Right renal cortex interstitium (tissue), 3 donors: ENCODE results near the gene TRMT112. TPM values are rescaled to one million over a fixed set of nuclear protein-coding genes. Genes with fewer than 3 reads are reported as not detected.
"Not testable (repeated sequence)": the region's sequence is repeated elsewhere in the genome, so short reads cannot be mapped to it uniquely, and the experiment has no call there.

Experiments
- DNase-seq, 3 donors: peaks; one replicate each; pipeline ENCODE4 v3.0.0-alpha.2; 2013; ENCODE audit warnings: low read depth in 3 of 3, low spot score in 2 of 3
- polyA plus RNA-seq, 3 donors: library from polyadenylated mRNA; unstranded; fragments of 120-200 nt; gene quantifications; one replicate each; pipeline ENCODE4 v1.2.1, GENCODE V29; 2013; ENCODE audit not compliant: insufficient read length in 3 of 3

The TRMT112 gene
- polyA plus RNA-seq, 3 donors, result 191 to 224 (median 220) TPM

DNA sequence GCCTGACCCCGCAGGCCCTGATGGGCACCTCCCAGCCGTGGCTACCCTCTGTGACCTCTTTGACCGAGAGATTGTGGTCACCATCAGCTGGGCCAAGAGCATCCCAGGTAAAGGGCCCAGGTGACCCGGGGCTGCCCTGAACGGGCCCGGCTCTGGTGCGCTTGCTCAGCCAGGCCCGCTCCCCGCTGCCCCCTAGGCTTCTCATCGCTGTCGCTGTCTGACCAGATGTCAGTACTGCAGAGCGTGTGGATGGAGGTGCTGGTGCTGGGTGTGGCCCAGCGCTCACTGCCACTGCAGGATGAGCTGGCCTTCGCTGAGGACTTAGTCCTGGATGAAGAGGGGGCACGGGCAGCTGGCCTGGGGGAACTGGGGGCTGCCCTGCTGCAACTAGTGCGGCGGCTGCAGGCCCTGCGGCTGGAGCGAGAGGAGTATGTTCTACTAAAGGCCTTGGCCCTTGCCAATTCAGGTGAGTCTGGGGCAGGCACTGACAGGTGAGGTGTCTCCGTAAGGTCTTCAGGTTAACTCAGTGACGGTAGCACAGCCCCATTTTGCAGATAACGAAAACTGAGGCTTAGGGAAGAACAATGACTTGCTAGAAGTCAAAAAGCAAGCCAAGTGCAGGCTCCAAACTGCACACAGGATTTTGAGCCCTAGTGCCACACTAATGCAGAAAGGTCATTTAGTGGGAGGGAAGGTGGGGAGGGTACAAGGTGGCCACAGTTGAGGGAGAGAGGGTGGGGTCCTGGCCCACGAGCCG, 2.4 kb downstream of the TRMT112 start:
- no peak for DNase-seq

DNA sequence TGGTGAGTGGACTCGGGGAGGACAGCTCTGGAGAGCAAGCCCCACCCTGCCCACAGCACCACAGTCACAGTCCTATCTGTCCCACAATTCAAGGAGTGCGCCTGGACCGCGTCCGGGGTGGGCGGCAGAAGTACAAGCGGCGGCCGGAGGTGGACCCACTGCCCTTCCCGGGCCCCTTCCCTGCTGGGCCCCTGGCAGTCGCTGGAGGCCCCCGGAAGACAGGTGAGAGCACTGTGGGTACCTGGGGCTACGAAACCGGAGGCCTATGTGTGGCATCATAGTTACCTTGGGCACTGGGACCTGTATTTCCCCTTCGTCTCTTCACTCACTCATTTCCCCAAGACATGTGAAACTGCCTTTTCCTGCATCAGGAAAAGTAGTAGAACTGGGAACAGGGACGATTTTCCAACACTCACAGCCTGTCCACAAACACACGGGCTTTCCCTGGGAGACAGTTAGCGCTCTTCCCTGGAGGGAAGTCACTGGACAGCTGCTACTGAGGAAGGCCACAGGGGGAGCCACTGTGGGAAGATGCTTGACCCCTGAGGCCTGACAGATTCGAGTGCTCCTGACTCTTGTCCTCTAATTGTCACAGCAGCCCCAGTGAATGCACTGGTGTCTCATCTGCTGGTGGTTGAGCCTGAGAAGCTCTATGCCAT, 3.1 kb downstream of the TRMT112 start:
- no peak for DNase-seq

DNA sequence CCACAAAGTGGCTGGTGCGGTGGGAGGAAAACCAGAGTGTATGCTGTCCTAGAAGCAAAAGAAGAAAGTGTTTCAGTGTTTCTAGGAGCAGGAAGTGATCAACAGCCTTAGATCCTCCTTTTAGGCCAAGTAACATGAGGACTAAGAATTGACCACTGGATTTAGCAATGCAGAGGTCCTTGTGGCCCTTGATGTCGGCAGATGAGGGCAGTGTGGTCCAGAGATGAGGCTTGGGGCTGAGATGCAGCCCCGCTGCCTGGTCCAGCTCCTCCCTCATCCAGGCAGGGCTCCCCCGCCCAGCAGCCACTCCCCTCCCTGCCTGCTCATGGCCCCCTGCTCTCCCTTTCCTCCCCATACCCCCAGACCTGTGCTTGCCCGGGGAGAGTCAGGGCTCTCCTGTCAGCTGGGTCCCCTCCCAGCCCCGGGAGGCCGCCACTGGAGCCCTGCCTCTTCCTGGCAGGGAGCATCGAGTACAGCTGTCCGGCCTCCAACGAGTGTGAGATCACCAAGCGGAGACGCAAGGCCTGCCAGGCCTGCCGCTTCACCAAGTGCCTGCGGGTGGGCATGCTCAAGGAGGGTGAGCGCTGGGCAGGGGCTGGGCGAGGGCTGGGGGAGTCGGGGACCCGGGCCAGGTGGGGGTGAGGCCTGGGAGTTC, 3.7 kb downstream of the TRMT112 start:
- DNase-seq, result no peak

DNA sequence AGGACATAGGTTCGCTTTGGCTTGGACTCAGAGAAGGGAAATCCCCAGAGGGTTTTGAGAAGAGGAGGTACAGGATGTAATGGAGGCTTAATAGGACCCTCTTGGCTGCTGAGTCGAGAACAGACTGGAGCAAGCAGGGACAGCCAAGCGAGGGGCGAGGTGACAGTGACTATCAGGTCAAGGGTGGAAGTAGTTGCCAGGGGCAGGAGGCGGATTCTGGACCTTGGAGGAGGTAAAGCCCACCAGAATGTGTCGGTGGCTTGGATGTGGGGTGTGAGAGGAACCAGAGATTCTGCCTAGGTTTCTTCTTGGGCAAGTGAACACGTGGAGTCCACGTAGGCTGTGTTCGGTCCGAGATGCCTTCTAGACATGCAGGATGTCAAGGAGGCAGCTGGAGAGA, 4.4 kb downstream of the TRMT112 start:
- no peak for DNase-seq

DNA sequence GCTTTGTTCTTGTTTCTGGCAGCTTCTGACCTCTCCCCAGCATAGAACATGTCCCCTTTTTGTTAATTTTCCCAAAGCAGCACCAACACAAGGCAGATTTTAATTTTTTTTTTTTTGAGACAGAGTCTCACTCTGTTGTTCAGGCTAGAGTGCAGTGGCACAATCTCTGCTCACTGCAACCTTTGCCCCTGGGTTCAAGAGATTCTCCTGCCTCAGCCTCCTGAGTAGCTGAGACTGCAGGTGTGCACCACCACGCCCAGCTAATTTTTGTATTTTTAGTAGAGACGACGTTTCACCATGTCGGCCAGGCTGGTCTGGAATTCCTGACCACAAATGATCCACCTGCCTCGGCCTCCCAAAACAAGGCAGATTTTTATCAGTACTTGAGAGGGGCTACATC, 9.6 kb downstream of the TRMT112 start:
- not testable (repeated sequence) for DNase-seq

DNA sequence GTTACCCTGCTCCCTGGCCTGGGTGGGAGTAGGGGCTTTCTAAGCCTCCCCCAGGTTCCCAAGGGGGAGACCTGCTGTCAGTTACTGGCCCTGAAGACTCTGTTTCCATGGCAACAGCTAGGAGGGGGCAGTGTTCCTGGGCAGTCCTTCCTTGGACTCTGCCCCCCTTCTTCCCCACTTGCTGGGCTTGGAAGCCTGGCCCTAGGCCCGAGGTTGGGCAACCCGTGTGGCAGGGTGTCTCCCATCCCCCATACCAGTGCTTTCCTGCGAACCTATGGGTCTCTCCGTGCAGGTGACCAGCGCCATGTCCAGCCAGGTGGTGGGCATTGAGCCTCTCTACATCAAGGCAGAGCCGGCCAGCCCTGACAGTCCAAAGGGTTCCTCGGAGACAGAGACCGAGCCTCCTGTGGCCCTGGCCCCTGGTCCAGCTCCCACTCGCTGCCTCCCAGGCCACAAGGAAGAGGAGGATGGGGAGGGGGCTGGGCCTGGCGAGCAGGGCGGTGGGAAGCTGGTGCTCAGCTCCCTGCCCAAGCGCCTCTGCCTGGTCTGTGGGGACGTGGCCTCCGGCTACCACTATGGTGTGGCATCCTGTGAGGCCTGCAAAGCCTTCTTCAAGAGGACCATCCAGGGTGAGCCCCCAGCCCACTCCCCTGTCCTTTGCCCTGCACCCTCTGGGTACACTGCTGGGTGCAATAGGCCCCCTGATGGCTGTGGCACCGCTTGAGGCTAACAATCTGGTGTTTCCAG, 10.3 kb downstream of the TRMT112 start:
- no peak for DNase-seq

DNA sequence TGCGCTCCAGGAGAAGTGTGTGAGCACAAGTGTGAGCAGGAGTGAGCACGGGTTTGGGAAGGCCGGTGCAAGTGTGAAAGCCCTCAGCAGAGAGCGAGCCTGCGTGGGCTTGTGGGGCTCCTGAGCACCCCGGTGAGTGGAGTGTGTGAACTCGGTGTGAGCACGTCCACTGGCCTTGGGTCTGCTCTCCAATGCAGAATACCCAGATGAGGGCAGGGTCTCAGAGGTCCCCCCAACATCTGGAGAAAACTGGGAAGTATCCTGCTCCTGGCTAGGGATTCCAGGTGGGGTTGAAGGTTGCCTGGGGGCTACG, 10.8 kb downstream of the TRMT112 start:
- no peak for DNase-seq

DNA sequence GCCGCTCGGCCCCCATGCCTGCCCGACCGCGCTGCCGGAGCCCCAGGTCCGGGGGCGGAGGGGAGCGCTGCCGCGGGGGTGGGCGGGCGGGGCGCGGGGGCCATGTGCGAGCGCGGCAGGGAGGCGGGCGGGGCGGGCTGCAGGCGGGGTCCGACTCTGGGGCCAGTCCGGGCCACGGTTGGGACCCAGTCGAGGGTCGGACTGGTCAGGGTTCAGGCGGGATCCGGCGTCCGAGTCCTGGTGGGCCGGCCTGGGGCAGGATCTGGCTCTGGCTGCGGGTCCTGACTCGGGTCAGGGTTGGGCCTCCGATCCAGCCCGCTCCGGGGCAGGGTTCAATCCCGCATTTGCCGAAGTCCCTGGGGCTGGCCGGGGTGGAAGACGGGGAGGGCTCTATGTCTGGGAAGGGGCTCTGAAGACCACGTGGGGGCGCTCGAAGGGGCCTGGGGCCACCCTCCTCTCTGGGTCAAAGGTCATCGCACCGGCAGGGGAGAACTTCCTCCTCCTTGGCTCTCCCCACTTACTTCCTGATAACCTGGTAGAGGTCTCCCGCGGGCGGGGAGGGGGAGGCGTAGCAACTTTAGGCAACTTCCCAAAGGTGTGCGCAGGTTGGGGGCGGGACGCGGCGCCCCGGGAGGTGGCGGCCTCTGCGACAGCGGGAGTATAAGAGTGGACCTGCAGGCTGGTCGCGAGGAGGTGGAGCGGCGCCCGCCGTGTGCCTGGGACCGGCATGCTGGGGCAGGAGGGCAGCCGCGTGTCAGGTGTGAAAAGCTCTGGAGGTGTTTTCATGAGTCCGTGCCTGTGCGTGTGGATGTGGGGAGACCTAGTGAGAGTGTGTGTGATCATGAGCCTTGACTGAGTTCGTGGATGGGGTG, 11.4 kb downstream of the TRMT112 start:
- DNase-seq, result no peak

DNA sequence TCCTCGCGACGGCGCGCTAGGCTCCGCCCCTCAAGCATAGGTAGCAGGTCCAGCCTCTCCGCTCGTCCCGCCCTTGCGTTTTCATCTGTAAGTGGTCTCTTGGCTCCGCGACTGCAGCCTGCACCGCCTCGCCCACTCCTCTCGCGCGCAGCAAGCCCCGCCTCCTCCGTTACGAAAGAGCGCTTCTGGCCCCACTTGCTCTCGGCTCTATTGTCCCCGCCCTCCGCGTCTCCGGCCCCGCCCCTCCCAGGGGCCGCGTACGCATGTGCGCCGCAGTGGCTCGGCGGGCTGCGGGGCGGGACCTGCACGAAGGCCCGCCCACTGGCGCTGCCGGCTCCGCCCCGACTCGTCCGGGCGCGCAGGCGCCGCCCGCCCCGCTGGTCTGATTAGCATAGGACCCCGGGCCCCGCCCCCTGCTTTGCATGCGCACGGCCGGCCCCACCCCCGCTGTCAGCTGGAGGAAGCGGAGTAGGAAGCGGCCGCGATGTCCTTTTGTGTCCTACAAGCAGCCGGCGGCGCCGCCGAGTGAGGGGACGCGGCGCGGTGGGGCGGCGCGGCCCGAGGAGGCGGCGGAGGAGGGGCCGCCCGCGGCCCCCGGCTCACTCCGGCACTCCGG, 12.2 kb downstream of the TRMT112 start, which contains the start of gene ESRRA:
ESRRA (plus strand) TSS at position 450 of the 616 bp plus-strand sequence. CDS start 1,656 bp downstream, outside the sequence.
- DNase-seq, result peak; percentile 90 to 95 (median 94)

DNA sequence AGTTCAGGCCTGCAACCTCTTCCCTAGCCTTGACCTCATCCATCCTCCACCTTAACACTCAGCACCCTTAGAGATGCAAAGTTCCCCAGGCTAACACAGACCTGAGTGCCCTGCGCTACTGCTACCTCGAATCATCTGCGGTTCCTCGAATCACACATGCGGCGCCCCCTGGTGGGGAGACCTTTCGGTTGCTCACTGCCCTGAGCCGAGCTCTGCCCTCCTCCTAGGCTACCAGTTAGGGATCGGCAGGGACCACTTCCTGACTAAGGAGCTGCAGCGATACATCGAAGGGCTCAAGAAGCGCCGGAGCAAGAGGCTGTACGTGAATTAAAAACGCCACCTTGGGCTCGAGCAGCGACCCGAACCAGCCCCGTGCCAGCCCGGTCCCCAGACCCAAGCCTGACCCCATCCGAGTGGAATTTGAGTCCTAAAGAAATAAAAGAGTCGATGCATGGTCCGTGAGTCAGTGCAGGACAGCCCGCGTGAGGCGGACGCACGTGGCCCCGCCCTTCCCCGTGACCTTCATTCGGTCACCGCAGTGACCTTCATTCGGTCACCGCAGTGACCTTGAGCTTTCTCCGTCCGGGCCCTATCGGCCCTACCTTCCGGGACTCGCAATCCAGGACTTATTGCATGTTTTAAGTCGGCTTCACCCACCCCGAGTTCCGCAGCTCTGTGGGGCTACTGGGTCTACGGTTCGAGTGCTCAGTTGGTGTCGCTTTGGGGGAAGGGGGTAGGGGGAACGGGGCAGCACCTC, 12.9 kb downstream of the TRMT112 start:
- DNase-seq, result peak in 2 of 3 donors; percentile 67 to 77

DNA sequence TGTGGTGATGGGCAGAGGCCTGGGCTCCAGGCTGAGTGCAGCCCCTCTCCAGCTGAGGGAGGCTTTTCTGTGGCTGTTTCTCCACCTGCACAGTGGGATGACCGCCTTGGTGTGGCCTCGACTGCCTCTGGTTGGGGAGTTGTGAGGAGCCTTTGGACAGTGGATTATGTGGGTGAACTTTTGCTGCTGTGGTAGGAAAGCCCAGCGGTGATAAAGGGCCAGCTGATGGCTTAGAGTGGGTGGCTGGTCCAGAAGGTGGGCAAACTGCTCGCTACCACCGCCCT, 13.4 kb downstream of the TRMT112 start:
- no peak for DNase-seq

DNA sequence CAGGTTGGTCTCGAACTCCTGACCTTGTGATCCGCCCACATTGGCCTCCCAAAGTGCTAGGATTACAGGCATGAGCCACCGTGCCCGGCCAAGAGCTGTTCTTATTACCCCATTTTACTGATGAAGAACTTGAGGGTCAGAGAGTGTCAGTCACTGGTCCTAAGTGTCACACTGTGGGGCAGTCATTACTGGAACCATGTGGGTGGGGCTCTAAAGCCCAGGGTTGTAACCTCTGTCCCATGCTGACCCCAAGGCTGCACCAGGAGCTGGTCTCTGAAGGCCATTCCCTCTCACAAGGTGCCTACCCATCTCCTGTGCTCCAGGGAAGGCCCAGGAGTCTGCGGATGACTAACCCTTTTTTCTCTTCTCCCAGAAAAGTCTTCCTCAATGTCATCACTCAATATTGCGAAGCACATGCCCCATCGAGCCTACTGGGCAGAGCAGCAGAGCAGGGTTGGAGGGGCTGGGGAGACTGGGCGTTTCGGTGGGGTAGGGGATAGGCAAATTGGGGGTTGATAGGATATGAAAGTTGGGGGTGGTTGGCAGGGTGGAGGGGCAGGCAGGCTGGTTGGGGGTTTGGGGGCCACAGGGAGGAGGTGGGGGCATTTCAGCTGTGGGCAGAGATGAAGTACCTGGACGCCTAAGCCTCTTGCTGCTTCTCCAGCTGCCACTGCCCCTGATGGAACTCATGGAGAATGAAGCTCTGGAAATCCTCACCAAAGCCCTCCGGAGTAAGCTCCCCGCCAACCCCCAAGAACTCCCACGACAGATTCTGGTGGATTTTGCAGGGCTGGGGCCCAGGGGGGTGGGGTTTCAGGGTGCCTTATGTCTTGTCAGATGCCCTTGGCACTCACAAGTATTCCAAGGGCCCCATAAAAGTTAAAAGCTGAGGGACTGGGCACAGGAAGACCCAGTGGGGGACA, 14.0 kb downstream of the TRMT112 start:
- DNase-seq, result no peak

DNA sequence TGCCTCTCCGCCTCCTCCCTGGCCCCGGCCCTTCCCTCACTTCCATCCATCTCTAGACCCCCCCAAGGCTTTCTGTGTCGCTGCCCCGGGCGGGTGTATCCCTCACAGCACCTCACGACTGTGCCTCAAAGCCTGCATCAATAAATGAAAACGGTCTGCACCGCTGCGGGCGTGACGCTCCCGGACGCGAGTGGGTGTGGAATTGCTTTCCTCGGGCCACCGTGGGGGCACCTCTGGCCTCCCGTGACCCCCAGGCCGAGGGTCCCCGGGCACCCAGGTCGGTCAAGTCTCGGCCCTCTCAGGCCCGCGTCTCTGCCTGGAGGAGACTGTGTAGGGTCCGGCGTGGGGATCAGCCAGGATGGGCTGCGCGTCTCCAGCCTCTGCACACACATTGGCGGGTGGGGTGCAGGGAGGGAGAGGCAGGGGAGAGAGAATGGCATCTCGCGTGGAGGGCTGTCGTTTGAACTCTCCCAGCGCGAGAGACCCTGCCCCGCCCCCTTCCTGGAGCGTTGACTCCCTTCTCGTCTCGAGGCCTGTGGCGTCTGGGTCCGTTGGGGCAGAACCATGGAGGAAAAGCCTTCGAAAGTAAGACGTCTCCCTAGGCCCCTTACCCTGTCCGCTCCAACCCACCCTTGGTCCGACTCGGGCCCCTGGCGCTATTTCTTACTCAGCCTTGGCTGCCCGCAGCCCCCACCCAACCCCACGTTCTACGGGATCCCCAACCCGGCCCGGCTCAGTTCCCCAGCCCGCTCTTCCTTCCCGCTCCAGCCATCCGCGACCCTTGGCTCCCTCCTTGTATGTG, 17.3 kb downstream of the TRMT112 start, which contains the start of gene CATSPERZ:
CATSPERZ (plus strand) TSS at position 512 of the 802 bp plus-strand sequence; CDS start at position 565, 53 bp downstream.
- DNase-seq, result no peak

DNA sequence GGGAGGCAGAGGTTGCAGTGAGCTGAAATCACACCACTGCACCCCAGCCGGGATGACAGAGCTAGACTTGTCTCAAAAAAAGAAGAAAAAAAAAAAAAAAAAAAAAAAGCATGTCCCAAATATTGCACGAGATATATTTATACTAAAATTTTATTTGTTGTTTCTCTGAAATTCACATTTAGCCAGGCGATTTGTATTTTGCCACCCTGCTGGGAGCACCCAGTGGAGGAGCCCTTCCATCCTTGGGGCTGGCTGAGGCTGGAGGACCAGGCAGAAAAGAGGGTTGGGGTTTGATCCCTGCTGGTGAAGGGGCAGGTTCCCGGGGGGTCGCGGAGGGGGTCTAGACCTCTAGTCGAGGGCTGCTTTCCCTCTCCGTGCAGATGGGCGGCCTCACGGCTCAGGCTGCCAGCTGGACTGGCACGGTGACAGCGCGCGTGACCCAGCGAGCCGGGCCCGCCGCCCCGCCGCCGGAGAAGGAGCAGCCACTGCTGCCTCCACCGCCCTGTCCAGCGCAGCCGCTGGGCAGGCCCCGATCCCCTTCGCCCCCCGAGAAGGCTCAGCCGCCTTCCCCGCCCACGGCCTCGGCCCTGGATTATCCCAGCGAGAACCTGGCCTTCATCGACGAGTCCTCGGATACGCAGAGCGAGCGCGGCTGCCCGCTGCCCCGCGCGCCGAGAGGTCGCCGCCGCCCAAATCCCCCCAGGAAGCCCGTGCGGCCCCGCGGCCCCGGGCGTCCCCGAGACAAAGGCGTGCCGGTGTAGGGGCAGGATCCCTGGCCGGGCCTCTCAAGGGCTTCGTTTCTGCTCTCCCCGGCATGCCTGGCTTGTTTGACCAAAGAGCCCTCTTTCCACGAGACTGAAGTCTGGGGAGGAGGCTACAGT, 18.2 kb downstream of the TRMT112 start:
- no peak for DNase-seq

DNA sequence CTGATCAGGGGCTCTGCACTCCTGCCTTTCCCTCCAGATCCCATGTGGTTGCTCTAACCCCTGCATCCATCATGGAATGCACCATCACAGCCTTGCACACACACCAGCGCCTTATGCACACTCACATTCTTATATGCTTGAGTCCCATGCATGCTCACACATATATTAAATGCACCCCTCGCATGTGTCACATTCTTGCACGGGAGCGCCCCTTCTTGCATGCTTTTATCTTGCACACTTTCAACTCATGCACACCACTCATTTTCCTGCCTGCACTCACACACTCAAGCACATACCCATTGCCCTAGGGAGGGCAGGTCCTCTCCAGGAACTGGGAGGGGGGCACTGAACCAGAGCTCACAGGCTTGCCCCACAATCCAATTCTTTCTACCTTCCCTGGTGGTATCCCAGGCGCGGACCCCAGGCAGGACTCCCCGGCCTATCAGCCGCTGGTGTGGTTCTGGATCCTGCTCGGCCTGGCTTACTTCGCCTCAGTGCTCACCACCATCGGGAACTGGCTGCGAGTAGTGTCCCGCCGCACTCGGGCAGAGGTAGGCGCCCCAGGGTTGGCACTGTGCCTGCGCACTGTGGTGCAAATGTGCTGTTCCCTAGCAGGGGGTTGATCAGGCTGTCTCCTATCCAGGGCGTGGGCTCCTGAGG, 19.5 kb downstream of the TRMT112 start:
- no peak for DNase-seq
